ENCODE data around the gene CCDC50.
A peak's percentile ranks its signal among the peaks of the same experiment; 100 is the strongest.

The CCDC50 gene

GRCh38 chr3:191383124-191383523 is 53.9 kb downstream of the CCDC50 start:
- no peak for DNase-seq

- DNase-seq = no peak
Observed at GRCh38 chr3:191385101-191385500, 55.9 kb downstream of the CCDC50 start.

GRCh38 chr3:191387441-191388077 is 58.4 kb downstream of the CCDC50 start:
- no peak for DNase-seq

GRCh38 chr3:191388823-191389222 is 59.6 kb downstream of the CCDC50 start:
- no peak for DNase-seq

- no peak for DNase-seq
Observed at GRCh38 chr3:191390580-191390979, 61.4 kb downstream of the CCDC50 start.

GRCh38 chr3:191391861-191392808 is 62.9 kb downstream of the CCDC50 start:
- no peak for DNase-seq

GRCh38 chr3:191393146-191393545 is 64.0 kb downstream of the CCDC50 start:
- no peak for DNase-seq

- no peak for DNase-seq
Observed at GRCh38 chr3:191397771-191398170, 68.6 kb downstream of the CCDC50 start.

- DNase-seq = no peak
Observed at GRCh38 chr3:191398607-191399006, 69.4 kb downstream of the CCDC50 start.

- DNase-seq = no peak
Observed at GRCh38 chr3:191399918-191400317, 70.7 kb downstream of the CCDC50 start.

GRCh38 chr3:191401775-191402357 is 72.7 kb downstream of the CCDC50 start:
- no peak for DNase-seq

- no peak for DNase-seq
Observed at GRCh38 chr3:191409791-191410359, 80.7 kb downstream of the CCDC50 start.

- peak; percentile 27 for DNase-seq
Observed at GRCh38 chr3:191412759-191413158, 83.6 kb downstream of the CCDC50 start.

- DNase-seq = no peak
Observed at GRCh38 chr3:191414286-191414685, 85.1 kb downstream of the CCDC50 start.

GRCh38 chr3:191414732-191415131 is 85.5 kb downstream of the CCDC50 start:
- no peak for DNase-seq

GRCh38 chr3:191415566-191415965 is 86.4 kb downstream of the CCDC50 start:
- DNase-seq = no peak

GRCh38 chr3:191417457-191417729 is 88.2 kb downstream of the CCDC50 start:
- no peak for DNase-seq

GRCh38 chr3:191420771-191421170 is 91.6 kb downstream of the CCDC50 start:
- DNase-seq = no peak

GRCh38 chr3:191424881-191425280 is 95.7 kb downstream of the CCDC50 start:
- DNase-seq = no peak

- no peak for DNase-seq
Observed at GRCh38 chr3:191425322-191425734, 96.1 kb downstream of the CCDC50 start.

GRCh38 chr3:191426311-191426710 is 97.1 kb downstream of the CCDC50 start:
- no peak for DNase-seq

GRCh38 chr3:191428177-191428576 is 99.0 kb downstream of the CCDC50 start:
- no peak for DNase-seq

- no peak for DNase-seq
Observed at GRCh38 chr3:191430103-191430502, 100.9 kb downstream of the CCDC50 start.
